HG02981 (cell line): ENCODE data around the gene ACAD11.
"Not testable (repeated sequence)": the region's sequence is repeated elsewhere in the genome, so short reads cannot be mapped to it uniquely, and the experiment has no call there.

Source experiments
- ATAC-seq: cut with Tn5 transposase; IDR thresholded peaks from one replicate; pipeline ENCODE4 v1.9.1; 2021; ENCODE audit warnings: mild to moderate bottlenecking, moderate library complexity; ENCODE audit not compliant: unreplicated experiment

The ACAD11 gene

DNA sequence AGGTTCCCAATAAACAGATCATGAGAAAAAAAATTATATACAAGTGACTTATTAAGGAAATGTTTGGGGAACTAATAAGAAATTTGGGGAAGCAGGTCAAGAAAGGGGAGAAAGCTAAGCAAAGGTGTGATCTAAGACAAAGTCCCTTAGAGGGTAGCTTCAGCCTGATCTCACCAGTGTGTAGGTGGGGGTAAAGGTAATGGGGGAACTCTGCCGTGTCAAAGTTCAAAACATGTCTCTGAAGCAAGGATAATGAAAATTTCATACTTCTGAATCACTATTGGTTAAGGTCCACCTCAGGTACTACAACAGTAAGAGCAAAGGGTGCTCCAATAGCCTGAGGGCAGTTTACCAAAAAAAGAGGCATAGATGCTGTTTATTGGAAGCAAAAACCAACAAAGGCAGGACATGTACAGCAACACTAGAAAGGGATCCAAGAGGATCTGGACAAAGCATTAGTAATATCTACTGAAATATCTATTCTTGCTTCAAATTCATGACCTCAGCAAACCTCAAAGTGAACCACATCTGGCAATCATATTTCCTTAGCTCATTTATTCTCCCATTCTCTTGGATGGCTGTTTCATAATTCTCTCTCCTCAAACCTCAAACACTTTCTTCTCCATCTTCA, 6.9 kb downstream of the ACAD11 start:
- no peak for ATAC-seq

DNA sequence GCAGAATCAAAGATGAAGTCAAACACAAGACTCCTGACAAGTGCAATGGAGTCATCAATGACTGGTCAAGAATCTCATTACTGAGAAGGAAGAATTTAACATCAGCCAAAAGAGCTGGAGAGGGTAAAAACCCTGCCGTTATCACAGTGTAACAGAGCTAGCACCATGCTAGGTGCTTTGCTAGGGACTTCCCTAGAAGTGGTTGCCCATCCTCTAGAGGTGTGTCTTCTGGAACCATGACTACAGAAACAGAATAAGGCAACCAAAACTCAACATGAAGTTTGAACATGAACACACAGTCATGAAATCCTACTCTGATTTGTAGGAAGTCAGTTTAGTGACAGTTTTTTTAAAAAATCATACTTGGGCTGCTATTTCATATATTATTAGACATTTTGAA, 9.5 kb downstream of the ACAD11 start:
- no peak for ATAC-seq

DNA sequence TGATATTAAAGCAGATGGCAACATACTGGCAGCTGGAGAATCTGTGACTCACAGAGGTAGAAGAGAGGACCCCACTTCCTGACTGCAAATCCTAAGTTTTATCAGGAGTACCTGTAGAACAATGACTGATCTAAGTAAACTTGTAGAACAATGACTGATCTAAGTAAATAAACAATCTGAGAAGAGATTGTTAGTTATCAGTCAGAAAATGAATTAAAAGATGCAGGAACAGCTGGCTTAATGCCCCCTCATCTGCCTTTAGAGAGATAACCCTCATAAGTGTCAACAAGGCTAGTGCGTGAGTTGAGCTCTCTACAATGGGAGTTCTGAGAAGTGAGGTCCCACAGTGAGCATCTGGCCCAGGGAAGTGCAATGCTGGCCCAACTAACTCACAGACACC, 14.6 kb downstream of the ACAD11 start:
- ATAC-seq, result no peak

DNA sequence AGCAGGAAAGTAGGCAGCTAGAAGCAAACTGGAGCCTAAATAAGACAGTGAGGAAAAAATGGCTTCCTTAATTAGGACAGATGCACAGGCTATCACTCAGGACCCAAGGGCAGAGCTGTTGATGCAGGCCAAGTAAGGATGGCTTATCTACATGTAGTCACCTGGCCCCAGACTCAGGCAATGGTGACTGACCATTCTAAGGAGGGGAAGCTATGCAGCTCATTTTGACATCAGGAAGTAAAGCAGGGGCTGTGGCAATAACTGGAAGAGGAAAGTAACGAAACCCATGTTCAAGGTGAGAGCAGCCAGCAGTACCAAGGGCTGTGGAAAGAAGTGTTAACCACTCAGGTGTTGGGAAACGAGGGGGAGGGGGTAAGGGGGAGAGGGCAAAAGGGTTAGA, 16.2 kb downstream of the ACAD11 start:
- no peak for ATAC-seq

DNA sequence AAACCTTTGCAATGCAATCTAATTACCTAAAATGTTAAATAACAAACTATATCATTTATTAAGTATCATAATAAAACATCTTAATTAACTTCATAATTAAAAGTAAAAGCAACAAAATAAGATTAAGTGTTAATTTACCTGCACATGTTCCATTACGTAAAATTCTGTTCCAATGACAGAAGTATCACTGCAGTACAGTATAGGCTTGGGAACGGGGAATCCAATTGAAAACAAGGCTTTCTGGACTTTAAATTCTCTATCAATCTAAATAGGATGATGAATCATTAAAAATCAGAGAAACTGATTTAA, 17.1 kb downstream of the ACAD11 start:
- ATAC-seq, result no peak

DNA sequence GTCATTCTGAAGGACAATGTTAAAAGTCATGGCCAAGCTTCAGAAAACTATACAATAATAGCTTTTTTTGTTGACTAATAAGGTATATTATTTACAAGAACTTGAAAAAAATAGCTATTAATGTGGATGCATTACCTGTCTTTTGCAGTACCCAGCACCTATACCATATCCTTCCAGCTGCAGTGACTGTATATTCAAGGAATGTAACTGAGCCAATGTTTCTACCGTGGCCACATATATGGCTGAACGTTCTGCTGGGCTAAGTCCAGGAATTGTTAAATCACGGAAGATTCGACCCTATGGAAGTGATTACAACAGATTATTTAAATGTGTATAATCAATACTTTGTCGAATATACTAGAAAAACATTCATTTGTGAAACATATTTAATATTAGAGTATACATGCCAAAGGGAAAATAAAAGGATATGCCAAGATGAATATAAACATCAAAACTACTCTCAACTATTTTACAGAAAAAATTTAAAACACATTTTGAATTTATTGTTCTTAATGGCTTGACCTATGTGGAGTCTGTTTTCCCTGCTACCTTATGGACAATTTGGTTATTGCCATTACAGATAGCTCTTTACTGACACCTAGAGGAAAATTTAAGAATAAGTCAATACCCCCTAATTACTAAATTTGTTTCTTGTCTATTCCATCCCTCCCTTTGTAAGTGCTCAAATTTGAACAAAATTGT, 17.6 kb downstream of the ACAD11 start:
- no peak for ATAC-seq

DNA sequence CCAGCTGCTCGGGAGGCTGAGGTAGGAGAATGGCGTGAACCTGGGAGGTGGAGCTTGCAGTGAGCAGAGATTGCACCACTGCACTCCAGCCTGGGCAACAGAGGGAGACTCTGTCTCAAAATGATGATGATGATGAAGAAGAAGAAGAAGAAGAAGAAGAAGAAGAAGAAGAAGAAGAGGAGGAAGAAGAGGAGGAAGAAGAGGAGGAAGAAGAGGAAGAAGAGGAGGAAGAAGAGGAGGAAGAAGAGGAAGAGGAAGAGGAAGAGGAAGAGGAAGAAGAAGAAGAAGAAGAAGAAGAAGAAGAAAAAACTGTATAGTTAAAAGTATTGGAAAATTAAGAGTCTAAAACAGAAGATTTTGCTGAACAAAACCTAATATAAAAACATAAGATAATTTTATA, 18.2 kb downstream of the ACAD11 start:
- not testable (repeated sequence) for ATAC-seq

DNA sequence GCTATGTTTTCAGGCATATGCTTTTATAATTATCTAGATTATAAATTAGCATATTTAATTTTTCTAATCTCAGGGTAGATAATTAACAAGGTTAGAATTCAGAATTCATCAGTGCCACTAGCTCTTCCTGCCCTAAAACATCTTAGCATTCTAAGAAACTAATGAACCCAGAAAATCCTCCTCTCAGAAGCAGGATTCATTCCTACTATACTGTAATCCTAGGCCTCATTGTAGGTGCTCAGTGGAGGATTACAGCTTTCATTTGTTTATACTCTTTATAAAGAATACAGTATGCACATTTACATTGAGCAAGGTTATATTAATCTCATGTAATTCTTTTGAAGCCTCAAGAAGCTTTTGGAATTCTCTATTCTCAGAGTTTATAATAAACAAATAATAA, 20.9 kb downstream of the ACAD11 start:
- ATAC-seq, result no peak

DNA sequence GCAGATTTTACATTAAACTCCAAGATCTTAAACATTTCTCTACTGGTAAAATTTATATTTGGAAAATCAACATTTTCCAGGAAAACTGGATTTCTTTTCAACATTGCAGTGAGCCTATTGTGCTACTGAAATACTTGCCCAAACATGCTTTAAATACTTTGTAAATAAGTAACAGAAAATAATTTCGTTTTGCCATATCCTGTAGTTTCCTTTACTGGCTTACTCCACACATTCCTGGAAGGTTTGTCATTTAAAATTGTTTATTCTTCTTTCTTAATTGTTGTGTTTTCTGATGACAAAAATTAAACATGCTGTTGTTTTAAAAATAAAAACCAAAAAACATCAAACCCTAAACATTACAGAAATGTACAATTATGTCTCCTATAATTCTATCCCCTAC, 22.0 kb downstream of the ACAD11 start:
- no peak for ATAC-seq

DNA sequence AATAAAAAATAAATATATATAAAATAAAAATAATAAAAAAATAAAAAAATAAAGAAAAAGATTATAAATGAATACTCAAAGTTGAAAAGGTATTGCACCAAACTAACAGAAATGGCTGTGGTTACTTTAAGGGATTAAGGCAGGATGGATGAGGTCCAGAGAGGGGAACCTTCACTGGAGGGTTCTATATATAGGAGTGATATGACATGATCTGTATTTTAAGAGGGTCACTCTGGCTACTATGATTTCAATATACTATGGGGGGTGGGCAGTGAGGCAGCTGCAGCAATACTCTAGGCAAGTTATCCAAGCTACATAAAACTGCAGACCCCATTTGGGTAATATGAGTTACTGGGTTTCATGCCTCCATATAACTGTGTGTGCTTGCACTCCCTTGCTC, 24.6 kb downstream of the ACAD11 start:
- no peak for ATAC-seq

DNA sequence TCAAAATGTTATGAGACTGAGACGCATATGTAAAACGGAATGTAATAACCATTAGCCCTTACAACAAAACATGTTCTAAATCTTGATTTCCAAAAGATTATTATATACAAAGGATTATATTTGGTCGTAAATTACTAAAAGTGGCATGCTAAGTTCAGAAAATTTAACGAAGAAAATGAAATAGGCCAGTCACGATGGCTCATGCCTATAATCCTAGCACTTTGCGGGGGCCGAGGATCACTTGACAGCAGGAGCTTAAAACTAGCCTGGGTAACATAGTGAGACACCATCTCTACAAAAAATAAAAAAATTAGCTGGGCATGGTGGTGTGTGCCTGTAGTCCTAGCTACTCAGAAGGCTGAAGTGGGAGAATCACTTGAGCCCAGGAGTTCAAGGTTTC, 29.0 kb downstream of the ACAD11 start:
- no peak for ATAC-seq

DNA sequence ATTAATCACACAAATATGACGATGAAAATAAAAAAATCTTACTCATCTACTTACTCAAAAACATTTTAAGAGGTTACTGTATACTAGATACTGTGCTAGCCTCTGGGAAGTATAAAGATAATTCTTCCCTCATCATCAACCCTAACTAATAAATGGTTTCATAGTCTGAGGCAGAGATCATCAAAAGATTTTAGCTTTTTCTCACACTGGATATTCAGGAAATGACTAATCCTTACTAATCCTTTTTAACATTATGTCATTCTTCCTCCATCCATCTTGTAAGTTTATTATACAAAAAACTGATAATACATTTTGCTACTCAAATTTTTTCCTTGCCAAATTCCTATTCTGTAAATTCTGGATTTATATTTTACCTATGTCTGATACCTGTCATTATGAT, 29.7 kb downstream of the ACAD11 start:
- no peak for ATAC-seq

DNA sequence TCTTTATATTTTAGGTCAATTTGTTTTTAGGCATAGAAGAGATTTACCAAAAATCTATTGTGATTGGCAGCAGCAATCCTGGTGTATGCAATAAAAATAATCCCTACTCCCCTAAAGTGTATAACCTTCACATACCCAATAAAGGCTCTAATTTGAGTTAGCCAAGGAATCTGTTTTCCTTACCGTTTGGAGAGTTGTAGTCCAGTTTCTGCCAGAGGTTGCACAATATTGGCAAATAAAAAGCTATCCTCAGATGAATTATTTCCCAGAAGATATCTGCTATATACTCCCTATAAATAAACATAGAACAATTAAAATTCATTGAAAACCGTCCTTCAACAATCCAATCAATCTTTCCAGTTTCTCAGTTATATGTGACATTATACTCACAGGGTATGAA, 31.5 kb downstream of the ACAD11 start:
- ATAC-seq, result no peak

DNA sequence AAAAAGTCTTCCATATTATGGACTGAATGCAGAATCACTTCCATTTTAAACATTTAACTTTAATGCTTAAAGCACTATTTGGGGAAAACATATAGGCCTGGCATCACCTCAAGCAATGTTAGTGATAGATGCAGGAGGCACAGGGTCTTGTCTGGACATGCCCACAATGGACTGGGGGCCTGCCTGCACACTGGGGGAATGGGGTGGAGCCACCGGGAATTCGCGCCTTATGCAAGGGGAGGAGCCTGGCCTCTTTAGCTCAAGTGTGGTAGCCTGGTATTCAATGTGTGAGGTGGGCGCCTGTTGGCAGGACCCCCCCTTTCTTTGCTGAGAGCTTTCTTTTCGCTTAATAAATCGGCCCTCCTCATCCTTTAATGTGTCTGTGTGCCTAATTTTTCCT, 32.7 kb downstream of the ACAD11 start:
- ATAC-seq, result no peak

DNA sequence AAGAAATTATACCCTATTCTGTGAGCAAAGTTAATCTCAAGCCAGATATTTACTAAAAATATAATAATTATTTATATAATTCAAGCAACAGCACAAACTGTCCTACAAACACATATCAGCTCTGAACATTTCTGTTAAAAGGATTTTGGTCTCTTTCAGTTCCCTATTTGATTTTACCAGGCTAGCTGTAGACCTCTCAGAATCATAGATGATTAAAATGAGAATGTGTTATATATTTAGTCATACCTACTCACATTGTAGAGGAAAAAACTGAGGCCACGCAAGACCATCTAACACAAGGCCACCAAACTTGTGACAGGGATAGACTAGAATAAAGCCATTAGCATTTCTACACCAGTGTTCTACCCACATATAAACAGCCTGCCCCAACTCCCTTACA, 34.0 kb downstream of the ACAD11 start:
- ATAC-seq, result peak; percentile 83

DNA sequence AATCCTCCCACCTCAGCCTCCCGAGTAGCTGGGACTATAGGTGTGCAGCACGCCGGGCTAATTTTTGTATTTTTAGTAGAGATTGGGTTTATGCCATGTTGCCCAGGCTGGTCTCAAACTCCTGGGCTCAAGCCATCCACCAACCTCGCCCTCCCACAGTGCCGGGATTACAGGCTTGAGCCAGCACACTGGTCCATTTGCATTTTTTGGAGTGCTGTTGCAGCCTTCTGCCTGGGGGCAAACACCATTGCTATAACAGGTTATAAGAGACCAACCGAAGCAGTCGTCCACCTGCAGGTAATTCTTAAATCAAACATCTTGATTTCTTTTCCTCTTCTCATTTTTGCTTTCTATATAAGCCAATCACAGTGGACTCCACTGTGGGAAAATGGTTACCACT, 34.8 kb downstream of the ACAD11 start:
- ATAC-seq, result no peak

DNA sequence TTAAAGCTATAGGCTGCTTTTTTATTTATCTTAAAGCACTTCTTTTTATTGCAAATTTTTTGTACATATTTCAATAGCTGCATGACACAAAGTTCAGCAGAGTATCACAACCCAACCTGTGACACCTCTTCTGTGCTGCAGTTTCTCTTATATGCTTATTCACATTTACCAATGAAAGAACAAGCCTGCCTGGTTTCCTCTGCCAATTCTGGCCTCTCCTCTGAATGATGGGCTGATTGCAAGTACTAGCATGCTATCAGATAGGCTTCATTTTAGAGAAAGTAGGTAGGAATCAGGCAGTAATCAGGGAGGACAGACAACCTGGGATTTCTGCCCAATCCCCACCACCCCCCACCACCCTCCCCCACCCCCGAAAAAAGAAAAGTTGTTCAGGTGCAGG, 36.0 kb downstream of the ACAD11 start:
- ATAC-seq, result no peak

DNA sequence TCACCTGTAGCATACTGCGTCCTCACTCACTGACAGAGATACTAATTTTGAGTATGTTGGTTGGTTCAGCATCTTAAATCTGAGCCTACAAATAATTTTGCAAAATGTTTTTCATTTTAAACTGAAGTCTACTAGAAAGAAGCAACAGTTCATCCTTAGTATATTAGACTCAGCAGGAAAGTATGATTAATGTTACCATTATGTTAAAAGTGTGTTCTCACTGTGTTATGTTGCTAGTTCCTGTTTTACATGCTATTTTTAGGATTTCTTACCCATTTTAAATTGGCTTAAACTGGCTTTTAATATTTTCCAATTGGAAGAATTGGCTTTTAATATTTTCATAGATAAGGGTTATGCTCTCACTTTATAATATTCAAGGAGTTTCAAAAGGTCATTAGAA, 36.8 kb downstream of the ACAD11 start:
- ATAC-seq, result no peak

DNA sequence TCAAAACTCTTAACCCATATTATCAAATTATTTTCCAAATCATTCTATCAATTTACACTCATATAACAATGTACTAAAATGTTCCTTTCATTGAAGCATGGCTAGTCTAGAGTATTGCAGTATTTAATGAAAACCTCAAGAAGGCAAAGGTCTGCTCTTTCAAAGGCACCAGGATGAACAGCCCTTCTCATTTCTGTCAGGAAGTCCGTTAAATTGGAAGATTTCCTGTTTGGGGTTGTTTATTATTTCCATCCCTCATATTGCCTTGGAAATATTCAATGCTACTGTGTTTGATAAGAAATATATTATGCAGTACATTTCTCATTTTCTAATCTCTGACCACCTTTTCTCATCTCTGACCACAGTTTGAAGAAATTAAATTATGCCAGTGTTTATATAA, 37.5 kb downstream of the ACAD11 start:
- ATAC-seq, result no peak

DNA sequence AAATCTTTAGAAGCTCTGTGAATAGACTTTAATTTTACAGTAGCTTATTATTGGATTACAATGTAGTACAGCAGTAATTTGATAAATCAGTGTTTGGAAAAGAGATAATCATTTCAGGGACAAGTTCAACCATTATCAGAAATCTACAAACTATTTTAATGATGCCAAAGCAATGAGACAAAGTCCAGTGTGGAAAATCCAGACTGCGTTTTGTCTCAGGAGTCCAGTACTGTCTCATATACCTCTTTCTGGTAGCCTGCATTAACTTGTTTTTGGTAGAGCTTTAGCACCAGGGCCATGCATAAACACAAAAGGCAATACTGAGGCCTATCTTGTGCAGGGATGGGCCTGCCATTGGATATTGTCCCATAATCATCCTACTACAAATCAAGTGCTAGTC, 42.8 kb downstream of the ACAD11 start:
- ATAC-seq, result no peak

DNA sequence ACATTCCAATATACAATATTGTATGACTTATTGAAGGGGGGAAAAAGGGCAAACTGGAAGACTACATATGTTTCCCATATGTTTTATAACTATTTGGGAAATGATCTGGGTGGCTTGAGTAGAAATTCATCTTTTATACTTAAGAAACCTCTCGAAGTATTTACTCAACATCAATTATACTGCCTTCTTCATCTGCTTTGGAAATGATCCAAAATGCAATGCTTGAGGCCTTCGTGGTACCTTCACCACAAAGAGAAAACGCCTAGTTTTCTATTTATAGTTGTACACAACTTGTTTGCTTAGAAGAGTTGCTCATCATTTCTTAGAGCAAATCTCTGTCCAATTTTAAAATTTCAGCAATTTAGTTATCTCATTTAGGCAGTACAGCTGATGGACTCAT, 43.7 kb downstream of the ACAD11 start:
- no peak for ATAC-seq

DNA sequence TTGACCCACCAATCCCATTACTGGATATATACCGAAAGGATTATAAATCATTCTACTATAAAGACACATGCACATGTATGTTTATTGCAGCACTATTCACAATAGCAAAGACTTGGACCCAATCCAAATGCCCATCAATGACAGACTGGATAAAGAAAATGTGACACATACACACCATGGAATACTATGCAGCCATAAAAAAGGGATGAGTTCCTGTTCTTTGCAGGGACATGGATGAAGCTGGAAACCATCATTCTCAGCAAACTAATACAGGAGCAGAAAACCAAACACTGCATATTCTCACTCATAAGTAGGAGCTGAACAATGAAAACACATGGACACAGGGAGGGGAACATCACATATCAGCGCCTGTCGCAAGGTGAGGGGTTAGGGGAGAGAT, 44.3 kb downstream of the ACAD11 start:
- ATAC-seq, result not testable (repeated sequence)

DNA sequence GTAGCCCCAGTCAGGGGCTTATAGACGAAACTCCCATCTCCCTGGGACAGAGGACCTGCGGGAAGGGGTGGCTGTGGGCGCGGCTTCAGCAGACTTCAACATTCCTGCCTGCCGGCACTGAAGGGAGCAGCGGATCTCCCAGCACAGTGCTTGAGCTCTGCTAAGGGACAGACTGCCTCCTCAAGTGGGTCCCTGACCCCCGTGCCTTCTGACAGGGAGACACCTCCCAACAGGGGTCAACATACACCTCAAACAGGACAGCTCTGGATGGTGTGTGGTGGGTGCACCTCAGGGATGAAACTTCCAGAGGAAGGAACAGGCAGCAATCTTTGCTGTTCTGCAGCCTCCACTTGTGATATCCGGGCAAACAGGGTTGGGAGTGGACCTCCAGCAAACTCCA, 53.0 kb downstream of the ACAD11 start:
- ATAC-seq, result not testable (repeated sequence)
